Activated CD4-positive, alpha-beta T cell treated with anti-CD3 and anti-CD28 coated beads for 4 hours (primary cell): ENCODE data around the gene LRRK1.

Experiments used
- DNase-seq, 2 donors: peaks; one replicate each; pipeline ENCODE4 v3.0.0-alpha.2; 2020

The LRRK1 gene

DNA sequence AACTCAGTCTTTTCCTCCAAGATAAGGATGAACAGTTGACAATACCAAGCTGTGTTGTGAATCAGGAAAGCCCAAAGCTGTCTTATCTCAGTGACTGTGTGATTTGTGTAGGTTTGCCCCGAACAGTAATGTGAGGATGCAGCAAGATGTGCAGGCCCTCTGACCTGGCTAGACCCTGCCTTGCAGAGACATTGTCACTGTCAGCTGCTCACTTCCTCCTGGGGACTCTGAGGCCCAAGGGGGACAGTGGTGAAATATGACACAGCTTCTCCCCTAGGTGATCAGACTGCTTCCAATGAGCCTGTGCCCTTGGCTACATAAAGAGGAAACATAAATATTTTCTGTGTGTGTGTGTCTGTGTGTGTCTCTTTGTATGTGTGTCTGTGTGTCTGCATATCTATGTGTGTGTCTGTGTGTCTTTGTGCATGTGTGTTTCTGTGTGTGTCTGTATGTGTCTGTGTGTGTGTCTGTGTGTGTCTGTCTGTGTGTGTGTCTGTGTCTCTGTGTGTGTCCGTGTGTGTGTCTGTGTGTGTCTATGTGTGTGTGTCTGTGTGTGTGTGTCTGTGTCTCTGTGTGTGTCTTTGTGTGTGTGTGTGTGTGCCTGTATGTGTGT is 21.7 kb downstream of the LRRK1 start:
- DNase-seq, result no peak

DNA sequence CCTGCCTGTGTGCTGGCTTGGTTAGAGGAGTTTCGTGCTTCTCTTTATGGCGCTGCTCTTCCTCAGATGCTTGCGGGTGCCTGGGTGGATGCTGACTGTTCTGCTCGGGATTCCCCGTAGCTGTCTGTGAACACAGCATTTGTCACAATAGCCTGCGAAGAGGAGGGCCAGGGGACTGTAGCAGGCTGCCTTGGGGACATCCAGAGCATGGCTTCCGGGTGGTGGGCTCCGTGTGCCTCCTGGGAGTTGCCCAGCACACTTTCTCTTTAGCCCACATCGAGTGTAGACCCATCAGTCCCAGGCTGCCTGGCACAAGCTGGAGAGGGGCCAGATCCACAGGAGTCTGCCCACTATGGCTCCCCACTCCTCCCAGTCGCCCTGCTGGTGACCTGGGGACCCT is 22.4 kb downstream of the LRRK1 start:
- no peak for DNase-seq

DNA sequence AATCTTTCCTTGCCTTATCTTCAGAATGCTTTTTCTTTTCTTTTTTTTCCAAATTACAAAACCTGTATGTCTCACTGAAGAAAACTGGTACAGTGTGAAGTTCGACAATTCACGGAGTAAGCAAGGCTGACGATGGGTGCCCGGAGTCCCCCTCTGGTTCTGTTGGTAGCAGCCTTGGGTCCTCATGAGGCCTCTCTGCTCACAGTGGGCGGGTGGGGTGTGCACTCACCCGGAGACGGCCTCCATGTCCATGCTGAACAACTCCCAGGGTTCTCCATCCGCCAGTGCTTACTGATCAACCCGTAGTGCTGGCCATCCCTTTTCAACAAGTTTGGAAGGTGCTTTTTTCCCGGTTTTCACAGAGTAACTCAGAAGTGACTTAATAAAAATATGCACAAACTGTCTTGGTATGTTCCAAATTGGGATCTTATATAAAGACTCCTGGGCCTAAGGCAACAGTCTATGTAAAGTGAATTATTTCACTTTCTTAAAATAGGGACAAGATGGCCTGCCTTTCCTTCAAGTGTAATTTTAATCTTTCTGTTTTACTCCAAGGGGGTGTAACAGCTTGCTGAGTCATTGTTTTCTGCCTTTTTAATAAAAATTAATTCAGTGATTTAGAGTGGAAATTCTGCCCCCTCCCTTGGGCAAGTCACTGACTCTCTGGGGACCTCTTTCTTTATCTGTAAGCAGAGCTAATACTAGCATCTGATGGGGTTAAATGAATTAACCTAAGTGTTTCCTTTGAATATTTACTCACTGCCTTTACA is 23.7 kb downstream of the LRRK1 start:
- no peak for DNase-seq

DNA sequence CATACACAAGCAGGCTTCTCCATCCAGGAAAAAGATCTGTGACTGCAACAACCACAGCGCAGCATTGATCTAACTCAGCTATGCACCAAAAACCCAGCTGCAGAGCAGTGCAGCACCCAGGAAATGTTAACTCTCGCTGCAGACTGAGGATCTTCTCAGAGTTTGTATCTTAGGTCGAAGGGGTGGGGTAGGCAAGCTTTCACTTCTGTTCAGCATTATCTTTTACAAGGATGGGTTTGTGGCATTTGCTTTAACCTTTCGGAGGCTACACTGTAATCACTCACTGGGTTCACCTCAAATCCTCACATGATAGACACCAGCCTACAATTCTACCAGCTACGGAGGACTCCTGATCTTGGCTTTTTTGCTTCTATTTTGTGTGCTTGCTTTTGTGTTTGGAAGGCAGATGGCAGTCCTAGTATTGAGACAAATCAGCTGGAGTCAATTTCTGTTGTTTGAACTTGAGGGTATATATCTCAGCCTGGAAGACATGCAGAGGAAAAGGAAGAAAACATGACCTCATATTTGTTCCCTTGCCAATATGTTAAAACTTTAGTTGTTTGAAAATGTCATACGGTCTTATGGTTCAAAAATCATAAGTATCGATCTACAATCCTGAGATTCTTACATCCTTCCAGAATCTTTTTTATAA is 25.2 kb downstream of the LRRK1 start:
- DNase-seq, result no peak

DNA sequence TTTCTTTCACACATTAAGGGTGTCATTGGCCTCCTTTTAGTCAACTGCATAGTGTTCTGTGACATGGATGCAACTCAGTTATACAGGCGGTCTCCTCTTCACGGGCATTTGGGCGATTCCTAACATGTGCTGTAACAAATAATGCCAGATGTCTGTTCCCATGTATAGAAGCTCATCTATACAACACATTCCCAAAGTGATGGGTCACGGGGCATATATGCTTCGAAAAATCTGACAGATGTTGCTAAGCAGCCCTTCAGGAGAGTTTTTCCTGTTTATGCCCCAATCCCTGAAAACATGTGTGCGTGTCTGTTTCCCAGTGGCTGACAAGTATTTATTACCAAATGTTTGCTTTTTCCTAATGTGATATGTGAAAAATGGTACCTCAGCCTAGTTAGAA is 25.8 kb downstream of the LRRK1 start:
- no peak for DNase-seq

DNA sequence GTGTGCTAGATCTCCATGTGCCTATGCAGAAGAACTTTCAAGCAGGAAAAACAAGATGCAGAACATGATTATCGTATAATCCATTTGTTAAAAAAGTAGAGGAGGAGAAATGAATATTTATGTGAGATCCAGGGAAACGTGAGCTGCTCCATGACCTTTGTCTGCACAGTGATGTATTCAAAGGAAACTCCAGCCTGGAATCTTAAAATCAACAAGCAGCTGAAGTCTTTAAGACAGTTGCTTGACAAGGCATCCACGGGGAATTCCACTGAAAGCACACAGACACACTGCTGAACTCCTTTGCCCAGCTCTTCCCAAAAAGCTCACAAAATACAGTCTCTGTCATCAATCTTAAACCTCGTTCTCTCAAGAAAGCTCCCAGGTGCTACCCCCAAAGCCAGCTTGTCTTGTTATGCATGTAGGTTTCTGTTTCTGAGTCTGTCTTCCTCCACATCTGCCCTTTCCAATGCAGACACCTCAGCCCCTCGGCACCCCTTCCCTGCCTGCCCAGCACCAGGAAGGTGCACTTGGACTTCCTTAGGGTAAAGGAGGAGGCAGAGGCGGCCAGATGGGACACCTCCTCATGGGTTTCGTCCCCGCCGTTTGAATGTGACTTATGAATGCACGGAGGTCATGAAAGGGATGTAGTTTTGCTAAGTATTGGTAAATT is 28.7 kb downstream of the LRRK1 start:
- no peak for DNase-seq

DNA sequence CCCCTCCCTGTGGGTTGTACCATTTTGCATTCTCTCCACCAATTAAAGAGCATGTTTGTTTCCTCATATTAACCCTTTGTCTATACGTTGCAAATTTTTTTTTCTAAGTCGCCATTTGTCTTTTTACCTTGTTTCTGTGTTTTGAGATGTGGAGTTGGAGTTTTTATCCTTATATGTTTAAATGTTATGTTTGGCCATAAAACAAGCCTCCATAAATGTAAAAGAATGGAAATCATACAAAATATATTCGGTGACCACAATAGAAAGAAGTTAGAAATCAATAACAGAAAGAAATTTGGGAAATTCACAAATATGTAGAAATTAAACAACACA is 29.2 kb downstream of the LRRK1 start:
- no peak for DNase-seq

DNA sequence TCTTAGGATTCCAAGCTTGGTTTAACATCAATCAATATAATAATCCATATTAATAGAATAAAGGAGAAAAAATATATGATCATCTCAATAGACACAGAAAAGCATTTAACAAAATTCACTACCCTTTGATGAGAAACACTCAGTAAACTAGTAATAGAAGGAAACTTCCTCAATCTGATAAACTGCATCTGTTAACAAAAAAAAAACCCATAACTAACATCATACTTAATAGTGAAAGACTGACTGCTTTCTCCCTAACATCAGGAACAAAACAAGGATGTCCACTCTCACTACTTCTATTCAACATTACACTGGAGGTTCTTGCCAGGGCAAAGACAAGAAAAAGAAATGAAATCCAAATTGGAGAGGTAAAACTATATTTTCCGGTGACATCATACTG is 30.5 kb downstream of the LRRK1 start:
- DNase-seq, result no peak

DNA sequence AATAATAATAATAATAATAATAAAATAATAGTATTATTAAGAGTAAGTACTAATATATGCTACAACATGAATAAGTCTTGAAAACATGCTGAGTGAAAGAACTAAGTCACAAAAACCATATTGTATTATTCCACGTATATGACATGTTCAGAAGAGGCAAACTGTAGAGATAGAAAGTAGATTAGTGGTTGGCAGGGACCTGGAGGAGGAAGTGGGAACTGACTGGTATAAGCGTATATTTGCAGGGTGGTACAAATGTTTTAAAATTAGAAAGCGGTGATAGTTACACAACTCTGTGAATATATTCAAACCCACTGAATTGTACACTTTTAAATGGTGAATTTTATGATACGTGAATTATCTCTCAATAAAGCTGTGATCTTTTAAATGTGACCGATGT is 32.8 kb downstream of the LRRK1 start:
- DNase-seq, result no peak

DNA sequence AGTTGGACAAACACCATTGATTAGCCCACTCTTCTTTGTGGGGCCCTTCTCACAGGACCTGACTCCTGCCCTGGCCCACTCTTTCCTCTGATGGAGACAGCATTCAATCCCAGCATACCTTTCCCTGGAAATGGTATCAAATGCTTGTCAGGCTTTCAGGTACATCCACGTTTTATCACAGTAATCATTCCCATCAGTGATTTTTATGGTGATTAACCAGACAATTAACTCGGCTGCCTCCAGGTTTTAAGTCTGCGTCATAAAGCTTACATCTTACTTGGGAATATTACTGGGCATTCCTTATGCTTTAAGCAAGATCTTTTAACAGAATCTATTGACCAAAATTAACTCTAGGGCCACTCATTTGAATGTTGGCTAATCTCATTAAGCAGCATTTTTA is 33.4 kb downstream of the LRRK1 start:
- no peak for DNase-seq

DNA sequence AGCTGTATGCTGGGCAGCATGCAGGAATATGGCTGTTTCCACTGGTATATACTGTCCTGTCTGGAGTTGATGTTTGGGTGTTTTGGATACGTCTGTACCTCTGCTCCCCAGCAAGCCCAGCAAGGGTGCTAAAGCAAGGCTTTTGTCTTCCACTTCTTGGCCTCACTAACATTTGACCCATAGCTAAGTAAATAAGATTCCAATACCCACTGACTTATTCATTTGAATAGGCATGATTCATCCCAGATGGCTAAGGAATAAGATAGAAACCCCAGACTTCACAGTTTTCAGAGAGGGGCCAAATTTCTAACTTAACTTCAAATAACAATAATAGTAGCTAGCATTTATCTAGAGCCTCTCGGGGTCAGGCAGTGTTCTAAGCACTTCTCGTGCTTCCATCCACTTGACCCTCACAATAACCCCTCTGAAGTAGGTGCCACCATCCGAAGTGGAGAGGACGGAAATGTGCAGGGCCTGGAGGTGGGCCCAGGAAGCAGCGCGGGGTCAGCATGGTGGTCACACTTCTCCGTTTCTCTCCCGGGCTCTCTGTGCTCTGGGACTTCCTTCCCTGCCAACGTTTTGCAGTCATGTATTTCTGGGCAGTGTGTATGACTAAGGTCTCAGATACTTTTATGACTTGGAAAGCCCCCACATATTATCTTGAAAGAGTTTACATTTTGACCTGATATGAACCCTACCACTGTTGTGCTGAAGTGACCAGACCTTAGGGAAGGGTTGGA is 39.3 kb downstream of the LRRK1 start:
- DNase-seq, result no peak

DNA sequence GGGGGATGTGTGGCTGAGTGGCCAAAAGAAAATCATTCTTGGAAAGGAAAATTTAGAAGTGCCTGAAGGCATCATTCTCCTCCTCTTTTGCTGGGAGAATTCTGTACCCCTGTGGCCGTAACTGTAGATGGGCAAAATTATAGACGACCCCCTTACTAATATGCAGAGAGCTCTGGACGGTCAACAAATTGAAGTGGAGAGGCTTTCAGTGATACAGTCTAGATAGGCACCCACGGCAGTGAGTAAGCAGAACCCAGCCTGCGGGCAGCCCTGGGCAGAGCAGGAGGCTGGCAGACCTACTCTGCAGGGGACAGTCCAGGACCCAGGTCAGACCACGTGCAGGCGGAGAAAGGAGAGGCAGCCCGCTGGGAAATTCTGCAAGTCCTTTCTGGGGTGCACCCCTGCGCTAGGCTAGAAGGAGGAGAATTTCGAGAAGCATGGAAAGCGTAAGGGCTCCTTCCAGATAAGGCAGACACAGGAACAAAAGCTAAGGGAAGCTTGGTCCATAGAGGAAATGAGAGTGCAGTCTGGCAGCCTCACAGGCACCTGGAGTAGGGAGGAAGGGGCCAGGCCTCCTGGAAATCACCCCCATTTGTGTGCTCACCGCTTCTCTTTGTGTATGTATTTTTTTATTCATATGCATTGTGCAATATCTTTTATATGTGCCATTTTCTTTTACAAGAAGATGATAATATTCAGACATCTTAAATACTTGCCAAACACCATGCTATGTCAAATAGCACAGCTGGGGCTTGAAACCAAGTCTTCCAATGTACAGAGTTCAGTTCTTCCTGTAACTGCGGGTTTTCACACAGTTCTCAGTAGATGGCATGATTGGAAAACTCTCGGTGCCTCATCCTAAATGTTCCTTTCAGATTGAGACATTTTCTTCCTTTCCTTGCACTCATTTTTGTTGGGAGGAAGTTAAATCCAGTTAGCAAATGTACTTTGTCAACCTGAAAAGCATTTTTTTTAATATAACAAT is 40.2 kb downstream of the LRRK1 start:
- DNase-seq, result no peak

DNA sequence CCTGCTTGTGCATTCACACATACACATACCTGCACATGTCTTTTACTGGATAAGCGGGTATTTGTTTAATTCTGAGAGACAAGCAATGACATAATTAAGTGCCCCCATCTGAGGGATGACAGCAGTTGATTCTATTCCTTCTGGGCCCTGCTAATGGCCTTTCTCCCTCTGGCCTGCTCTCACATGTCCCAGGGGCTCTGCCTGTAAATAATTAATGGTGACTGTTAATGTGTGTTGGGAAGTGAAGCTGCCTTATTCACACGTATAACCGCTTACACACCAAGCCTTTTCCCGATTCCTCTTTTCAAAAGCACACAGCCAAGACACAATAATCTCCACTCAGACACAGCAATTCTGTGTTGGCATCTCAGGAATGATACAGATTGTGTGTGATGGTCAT is 47.8 kb downstream of the LRRK1 start:
- DNase-seq, result no peak

DNA sequence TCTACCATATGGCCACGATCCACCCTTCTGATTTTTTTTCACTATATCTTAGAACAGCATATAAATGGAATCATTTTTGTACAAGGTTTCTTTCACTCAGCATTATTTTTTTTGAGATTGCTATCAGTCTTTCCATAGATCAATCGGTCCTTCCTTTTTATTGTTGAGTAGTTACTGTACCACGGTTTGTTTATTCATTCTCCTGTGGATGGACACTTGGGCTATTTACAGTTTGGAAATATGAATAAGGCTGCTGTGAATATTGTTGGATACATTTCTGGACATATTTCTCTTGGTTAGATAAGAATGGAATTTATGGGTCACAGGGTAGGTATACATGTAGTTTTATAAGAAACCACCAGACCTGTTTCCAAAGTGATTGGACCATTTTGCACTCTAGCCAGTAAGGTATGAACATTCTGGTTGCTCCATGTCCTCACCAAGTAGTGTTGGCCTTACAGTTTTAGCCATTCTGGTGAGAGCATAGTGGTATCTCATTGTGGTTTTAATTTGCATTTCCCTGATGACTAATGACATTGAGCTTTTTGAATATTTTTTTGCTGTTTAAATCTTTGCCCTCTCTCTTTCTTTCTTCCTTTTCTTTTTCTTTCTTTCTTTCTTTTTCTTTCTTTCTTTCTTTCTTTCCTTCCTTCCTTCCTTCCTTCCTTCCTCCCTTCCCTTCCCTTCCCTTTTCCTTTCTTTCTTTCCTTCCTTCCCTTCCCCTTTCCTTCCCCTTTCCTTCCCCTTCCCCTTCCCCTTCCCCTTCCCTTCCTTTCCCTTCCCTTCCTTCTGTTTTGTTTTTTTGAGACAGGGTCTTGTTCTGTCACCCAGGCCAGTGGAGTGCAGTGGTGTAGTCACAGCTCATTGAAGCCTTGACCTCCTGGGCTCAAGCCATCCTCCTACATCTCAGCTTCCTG is 49.2 kb downstream of the LRRK1 start:
- DNase-seq, result no peak

DNA sequence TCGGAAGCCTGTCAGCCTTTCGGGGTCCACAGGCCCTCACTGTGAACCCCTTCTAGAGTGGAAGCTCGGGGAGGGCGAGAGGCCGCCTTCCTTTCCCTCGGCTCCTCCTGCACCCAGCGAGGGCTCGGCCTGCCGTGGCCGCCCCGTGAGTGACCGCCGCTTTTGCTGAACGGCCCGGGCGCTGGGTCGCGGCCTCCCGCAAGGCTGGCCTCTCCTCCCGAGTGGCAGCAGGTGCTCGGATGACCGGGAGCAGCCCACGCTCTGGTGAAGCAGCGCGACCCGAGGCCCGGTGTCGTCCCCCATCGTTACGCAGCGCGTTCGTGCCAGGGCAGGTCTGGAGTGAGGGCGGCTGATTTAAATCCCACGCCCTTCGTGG is 53.8 kb downstream of the LRRK1 start:
- no peak for DNase-seq

DNA sequence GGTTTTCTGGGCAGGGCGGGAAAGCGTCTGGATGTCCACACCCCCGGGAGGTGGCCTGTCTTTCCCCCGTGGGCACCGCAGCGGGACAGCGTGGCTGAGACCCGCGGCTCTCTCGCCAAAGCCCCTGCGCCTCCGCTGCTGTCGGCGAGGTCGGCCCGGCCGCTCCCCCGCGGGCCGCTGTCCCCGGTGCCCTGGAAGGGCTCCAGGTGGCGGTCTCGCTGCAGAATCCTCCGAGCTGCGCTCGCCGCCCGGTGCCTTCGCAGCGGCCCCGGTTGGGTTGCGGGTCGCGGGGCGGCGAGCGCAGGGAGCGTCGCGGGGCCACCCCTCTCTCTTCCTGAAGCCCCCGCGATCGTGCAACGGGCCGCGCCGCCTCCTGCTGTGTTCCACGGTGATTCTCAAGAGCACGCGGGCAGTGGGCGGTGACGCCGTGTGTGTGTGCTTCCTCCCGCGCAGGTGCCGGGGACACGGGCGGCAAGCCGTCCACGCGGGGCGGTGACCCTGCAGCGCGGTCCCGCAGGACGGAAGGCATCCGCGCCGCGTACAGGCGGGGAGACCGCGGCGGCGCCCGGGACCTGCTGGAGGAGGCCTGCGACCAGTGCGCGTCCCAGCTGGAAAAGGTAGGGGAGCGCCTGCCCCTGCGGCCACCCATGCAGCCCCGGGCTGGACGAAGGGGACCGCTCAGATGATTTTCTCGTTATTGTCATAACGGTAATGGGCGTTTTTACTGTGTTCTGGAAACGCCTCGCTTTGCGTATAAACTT is 54.4 kb downstream of the LRRK1 start:
- no peak for DNase-seq

DNA sequence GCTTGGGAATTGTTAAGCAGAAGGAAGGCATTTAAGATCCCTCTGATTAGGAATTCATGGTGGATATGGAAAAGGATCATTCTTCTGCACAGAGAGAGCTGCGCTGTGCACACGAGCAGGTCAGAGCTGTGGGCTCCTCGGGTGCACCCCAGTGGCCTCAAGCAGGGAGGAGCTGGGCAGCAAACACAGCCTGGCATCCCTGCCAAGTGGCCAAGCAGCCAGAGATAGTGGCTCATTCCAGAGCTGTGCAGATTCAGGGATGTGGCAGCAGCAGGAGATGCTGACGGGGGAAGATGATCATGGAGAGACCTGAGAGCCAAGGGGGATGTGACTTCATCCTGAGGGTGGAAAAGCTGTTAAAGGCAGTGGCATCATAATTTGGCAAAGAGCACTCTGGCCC is 55.9 kb downstream of the LRRK1 start:
- DNase-seq, result no peak

DNA sequence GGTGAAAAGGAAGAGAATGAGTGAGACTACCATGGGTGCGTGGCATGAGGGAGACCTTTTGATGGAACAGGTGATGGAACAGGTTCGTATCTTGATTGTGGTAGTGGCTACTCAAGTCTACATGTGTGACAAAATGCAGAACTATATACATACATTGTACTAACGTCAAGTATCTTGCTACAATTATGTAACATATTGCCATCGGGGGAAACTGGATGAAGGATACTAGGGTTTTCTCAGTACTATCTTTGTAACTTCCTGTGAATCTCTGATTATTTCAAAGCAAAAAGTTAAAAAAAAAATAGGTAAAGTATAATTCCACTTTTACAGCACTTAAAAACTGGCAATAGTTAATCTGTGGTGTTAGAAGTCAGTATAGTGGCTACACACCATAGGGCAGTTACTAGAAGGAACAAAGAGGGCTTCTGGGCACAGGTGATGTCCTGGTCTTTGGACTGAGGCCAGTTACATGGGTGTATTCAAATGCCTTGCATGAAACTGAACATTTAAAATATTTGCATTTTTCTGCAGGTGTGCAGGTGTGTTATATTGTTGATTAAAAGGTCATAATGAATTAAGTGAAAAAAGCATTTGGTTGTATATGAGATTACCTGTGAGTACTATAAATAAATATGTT is 61.4 kb downstream of the LRRK1 start:
- DNase-seq, result no peak

DNA sequence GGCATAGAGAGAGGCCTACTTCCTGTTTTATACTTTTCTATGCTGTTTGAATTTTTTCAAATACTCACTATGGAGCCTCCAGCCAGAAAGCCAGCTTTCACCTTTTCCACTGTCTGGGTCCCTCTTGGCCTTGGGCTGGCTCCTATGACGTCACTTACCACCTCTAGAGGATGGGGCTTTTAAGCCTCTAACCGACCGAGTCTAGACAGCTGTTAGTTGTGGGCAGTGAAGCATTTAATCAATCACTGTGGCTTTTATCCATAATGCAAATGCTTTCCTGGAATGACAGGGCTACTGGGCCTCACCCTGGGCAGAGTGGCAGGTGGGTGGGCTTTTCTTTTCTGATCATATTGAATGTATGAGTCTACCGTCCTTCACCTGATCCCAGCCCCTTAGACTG is 61.9 kb downstream of the LRRK1 start:
- no peak for DNase-seq

DNA sequence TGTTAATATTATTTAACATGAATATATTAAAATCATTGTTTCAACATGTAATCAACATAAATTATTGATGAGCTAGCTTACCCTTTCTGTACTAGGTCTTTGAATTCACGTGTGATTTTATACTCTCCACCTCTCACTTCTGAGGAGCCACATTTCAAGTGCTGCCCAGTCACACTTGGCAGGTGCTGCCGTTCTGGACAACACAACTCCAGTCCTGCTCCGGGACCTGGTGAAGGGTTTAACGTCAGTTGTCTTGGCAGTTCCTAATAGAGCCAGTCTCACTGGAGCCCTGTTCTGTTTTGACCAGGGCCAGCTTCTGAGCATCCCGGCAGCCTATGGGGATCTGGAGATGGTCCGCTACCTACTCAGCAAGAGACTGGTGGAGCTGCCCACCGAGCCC is 64.1 kb downstream of the LRRK1 start:
- DNase-seq, result no peak
